Mucosa of rectum (tissue), 2 donors: Measurements from ENCODE around the gene NADK.

Source experiments
- H3K27ac ChIP-seq, 2 donors: one replicate each; pipeline ENCODE4 v1.7.0; 2013; ENCODE audit warnings: inconsistent platforms in 2 of 2, low read depth in 2 of 2, low read length in 2 of 2
- H3K27me3 ChIP-seq, 2 donors: one replicate each; pipeline ENCODE4 v1.7.0; 2013; ENCODE audit warnings: low read length in 2 of 2; ENCODE audit not compliant: control insufficient read depth in 2 of 2, insufficient read depth in 2 of 2
- H3K36me3 ChIP-seq, 2 donors: one replicate each; pipeline ENCODE4 v1.7.0; 2013; ENCODE audit warnings: low read length in 2 of 2; ENCODE audit not compliant: control insufficient read depth in 2 of 2, insufficient read depth in 2 of 2
- H3K4me1 ChIP-seq, 2 donors: one replicate each; pipeline ENCODE4 v1.7.0; 2013; ENCODE audit warnings: low read length in 2 of 2, mild to moderate bottlenecking in 1 of 2; ENCODE audit not compliant: control insufficient read depth in 2 of 2, insufficient read depth in 2 of 2
- H3K4me3 ChIP-seq, 2 donors: one replicate each; pipeline ENCODE4 v1.7.0; 2013; ENCODE audit warnings: low read length in 2 of 2
- H3K9ac ChIP-seq, 2 donors: one replicate each; pipeline ENCODE4 v1.7.0; 2013; ENCODE audit warnings: low read length in 2 of 2, low read depth in 1 of 2, mild to moderate bottlenecking in 1 of 2
- H3K9me3 ChIP-seq, 2 donors: one replicate each; pipeline ENCODE4 v1.7.0; 2013; ENCODE audit warnings: low read length in 2 of 2; ENCODE audit not compliant: control insufficient read depth in 2 of 2
- donor health status: healthy.
- donor health status: Normal muscosa, but diverticular disease.

Gene NADK, protein sequence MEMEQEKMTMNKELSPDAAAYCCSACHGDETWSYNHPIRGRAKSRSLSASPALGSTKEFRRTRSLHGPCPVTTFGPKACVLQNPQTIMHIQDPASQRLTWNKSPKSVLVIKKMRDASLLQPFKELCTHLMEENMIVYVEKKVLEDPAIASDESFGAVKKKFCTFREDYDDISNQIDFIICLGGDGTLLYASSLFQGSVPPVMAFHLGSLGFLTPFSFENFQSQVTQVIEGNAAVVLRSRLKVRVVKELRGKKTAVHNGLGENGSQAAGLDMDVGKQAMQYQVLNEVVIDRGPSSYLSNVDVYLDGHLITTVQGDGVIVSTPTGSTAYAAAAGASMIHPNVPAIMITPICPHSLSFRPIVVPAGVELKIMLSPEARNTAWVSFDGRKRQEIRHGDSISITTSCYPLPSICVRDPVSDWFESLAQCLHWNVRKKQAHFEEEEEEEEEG

DNA sequence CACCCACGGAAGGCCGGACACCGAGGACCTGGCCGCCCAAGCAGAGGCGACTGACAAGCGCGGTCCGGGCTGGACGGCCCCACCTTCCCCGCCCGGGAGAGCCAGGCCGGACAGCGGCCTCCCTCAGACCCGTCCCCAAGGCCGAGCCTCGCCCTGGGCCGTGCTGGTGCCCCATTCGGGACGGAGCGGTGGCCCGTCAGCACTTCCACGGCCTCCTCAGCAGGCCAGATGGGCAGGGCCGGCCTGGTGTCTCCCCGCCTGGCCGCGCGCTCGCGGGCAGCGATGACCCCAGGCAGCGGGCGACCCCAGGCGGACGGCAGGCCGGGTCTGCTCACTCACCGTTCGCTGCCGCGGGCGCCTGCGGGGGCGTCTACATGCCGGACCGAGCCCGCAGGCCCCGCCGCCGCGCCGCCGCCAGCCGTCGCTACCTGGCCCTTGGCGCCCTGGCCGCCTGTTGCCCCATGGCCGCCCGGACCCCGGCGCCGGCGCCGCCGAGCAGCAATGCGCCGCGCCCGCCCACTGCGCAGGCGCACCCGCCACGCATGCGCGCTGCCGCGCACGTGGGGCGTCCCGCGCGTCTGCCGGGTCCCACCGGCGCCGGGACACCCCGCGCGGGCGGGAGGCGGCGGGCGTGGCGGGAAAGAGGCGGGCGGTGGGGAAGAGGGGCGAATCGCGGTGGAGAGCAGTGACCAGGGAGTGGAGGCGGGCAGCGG lies at the start of gene NADK:
Gene NADK (minus strand): TSS at position 521 of the 713 bp plus-strand sequence. CDS start 13,064 bp downstream, outside the sequence.
- peaks cover 64 to 67% of the 10 kb centered on the region in 2 donors for H3K4me1 ChIP-seq
- peak within 1 kb of the TSS; percentile 94 to 99 for H3K27ac ChIP-seq
- no peaks in the 10 kb centered on the region for H3K27me3 ChIP-seq
- no peaks in the 10 kb centered on the region for H3K36me3 ChIP-seq
- no peaks in the 10 kb centered on the region for H3K9me3 ChIP-seq
- peak within 1 kb of the TSS; percentile 76 to 99 for H3K9ac ChIP-seq
- peak within 1 kb of the TSS; percentile 84 to 86 for H3K4me3 ChIP-seq

DNA sequence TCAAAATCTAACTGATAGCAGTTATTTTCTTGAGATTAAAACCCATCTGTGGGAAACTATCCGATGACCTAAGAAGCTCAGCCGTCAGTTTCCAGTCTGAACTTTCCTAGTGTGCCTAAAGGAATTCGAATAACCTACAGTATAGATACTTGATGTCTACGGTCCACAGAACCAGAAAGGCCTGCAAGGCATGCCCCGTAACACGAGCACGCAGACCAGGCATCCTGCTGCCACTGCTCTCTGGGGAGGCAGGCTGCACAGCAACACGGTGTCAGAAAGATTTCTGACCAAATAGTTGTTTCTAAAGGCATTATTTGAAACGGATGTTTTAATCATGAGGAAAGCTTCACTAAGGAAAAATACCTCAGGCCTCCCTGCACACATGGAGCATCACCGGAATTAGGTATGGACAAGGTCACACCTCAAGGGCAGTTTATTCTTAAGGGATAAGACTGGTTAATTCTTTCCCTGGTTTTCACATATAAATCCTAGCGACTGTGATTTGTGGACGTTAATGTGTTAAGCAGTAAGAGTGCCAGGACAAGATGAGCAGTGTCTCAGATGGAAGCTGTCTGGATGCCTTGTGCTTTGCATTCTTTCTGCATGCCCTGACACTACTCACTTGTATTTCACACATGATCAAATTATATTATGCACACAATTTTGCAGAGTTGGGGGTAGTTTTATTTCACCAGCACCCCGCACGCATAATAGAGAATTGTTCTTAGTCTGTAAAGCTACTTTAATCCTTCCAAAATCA lies 49.0 kb upstream of the NADK start:
- no peak overlapping the region for H3K27ac ChIP-seq

DNA sequence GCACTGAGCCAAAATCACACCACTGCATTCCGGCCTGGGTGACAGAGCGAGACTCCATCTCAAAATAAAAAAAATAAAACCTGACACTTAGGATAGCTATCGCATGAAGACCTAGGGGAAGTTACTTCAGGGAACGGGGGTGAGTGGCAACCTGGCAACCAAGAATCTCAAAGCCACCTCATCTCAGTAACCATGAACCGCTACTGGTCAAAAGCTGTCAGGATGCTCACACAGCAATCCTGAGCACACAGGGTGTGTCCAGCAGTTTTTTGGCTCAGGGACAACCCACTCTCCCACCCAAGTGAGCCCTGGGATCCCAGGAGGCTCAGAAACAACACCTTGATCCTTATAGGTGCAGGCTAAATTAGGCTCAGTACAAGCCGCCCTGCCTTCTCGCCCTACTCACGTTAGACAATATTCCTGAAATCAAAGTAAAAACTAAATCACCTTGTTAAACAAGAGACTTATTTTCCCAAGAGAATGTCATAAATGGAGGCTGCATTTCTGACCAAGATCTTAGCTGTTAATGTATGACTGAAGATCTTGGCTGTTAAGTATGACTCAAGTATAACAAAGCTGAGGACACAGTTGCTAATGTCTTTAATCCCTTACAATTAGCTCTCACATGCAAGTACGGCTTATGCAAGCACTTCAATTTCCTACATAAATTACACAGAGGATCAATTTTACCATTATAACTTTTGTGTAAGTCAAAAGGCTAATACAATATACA lies 48.3 kb upstream of the NADK start:
- H3K27ac ChIP-seq: no peak overlapping the region
- no peak overlapping the region for H3K9ac ChIP-seq
- no peaks in the 10 kb centered on the region for H3K27me3 ChIP-seq
- H3K4me3 ChIP-seq: no peak overlapping the region
- peaks cover 3 to 7% of the 10 kb centered on the region in 2 donors for H3K4me1 ChIP-seq
- H3K9me3 ChIP-seq: no peaks in the 10 kb centered on the region
- peaks cover 11 to 25% of the 10 kb centered on the region in 2 donors for H3K36me3 ChIP-seq

More for the DNA sequence above, 49.0 kb upstream of the NADK start:
- peaks cover 3 to 7% of the 10 kb centered on the region in 2 donors for H3K4me1 ChIP-seq
- H3K27me3 ChIP-seq: no peaks in the 10 kb centered on the region
- H3K4me3 ChIP-seq: no peak overlapping the region
- H3K9me3 ChIP-seq: no peaks in the 10 kb centered on the region
- H3K9ac ChIP-seq: no peak overlapping the region
- peaks cover 15 to 25% of the 10 kb centered on the region in 2 donors for H3K36me3 ChIP-seq

DNA sequence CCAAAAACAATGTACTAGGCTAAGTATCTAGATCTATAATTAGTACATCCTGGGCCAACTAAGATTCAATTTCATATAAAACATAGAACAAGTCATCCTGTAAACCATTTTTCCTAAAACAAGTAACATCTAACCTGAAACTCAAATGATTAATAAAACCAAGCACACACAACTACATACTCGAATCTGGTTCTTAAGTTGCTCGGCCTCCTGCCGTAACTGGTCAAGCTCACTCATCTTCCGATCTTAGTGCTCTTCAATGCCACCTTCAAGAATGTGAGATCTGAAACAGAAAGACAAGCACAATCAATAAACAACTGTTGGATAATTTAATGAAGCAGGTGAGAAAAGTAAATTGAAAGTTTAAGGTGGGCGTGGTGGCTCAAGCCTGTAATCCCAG lies 46.9 kb upstream of the NADK start:
- no peak overlapping the region for H3K27ac ChIP-seq
- peaks cover 3 to 7% of the 10 kb centered on the region in 2 donors for H3K4me1 ChIP-seq
- no peak overlapping the region for H3K9ac ChIP-seq
- no peaks in the 10 kb centered on the region for H3K9me3 ChIP-seq
- H3K4me3 ChIP-seq: no peak overlapping the region
- H3K27me3 ChIP-seq: no peaks in the 10 kb centered on the region
- H3K36me3 ChIP-seq: peaks cover 11 to 36% of the 10 kb centered on the region in 2 donors

DNA sequence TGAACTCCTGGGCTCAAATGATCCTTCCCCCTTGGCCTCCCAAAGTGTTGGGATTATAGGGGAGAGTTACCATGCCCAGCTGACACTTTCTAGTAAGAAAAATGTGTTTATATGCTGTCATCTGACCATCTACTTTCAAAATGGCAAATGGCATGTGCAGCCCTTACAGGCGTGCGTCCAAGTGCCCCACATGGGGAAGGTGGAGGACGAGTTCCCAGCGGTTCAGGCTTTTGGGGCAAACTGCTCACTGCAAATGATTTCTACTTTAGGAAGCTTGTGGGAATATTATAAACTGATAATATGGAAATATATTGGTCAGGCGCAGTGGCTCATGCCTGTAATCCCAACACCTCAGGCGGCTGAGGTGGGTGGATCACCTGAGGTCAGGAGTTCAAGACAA lies 41.5 kb upstream of the NADK start:
- H3K9ac ChIP-seq: no peak overlapping the region
- H3K9me3 ChIP-seq: no peaks in the 10 kb centered on the region
- no peak overlapping the region for H3K4me3 ChIP-seq
- no peaks in the 10 kb centered on the region for H3K4me1 ChIP-seq
- peaks cover 26 to 50% of the 10 kb centered on the region in 2 donors for H3K36me3 ChIP-seq
- no peaks in the 10 kb centered on the region for H3K27me3 ChIP-seq
- H3K27ac ChIP-seq: no peak overlapping the region

DNA sequence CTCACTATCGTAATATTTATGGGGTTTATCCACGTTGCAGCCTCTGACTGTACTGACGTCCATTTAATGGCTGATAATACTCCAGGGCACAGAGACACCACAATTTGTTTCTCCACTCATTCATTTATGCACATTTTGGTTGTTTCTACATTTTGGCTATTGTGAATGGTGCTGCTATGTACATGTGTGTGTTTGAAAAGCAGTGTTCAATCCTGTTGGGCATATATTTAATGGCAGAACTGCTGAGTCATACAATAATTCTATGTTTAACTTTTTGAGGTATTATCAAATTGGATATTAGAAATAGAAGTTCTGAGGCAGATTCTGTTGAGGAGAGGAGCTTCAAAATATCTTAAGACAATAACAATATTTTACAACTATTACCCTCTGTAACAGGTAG lies 39.0 kb upstream of the NADK start:
- peaks cover 36 to 58% of the 10 kb centered on the region in 2 donors for H3K36me3 ChIP-seq
- no peaks in the 10 kb centered on the region for H3K27me3 ChIP-seq
- no peak overlapping the region for H3K4me3 ChIP-seq
- no peaks in the 10 kb centered on the region for H3K4me1 ChIP-seq
- H3K9me3 ChIP-seq: no peaks in the 10 kb centered on the region
- H3K27ac ChIP-seq: no peak overlapping the region
- H3K9ac ChIP-seq: no peak overlapping the region

DNA sequence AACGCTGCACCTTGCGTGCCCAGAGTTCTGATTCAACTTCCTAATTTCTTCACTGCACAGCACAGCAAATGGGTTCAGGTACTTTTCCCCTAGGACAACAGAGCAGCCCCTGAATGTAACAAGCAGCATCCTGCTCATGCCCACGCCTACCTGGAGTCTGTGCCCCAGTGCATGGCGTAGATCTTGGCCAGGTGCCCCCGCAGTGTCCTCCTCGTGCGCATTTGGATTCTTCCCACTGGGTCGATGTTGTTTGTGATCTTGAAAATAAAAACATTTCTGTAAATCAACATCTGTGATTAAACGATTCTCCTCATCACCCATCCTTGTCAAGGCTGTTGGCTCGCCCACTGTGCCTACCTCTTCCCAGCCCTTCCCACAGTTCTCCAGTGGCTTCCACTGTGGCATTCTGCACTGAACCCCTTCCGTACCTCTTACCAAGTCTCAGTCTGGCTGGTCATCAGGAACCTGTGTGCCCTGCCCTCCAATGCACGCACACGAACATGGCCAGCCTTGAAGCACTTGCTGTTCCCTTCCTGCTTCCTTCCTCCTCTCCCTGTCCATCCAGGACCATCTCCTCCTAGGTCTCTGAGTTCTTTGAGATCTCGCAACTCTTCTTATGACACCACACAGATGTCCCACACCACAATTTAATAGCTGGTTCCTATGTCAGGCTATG lies 37.5 kb upstream of the NADK start:
- no peak overlapping the region for H3K4me3 ChIP-seq
- no peak overlapping the region for H3K9ac ChIP-seq
- H3K4me1 ChIP-seq: no peaks in the 10 kb centered on the region
- no peak overlapping the region for H3K27ac ChIP-seq
- H3K36me3 ChIP-seq: peaks cover 37 to 52% of the 10 kb centered on the region in 2 donors
- no peaks in the 10 kb centered on the region for H3K9me3 ChIP-seq
- H3K27me3 ChIP-seq: no peaks in the 10 kb centered on the region

DNA sequence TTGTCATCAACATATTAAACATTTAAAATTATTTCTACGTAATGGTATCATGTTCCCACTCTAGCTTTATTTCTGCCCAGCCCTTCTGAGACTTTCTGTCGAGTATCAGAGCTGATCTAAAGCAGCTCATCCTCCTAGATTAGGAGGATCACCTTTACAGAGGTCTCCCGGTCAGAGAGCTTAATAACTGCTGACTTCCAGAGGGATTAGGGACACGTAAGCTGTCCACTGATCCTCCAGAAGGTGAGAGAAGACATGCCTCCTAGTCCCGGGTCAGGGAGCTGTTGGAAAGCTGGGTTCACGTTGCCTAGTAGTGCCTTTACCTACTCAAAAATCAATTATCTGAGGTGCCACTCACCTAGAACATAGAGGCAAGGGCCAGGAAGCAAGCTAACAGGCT lies 31.2 kb upstream of the NADK start:
- H3K4me1 ChIP-seq: no peaks in the 10 kb centered on the region
- H3K27me3 ChIP-seq: no peaks in the 10 kb centered on the region
- no peak overlapping the region for H3K4me3 ChIP-seq
- H3K36me3 ChIP-seq: peaks cover 28 to 48% of the 10 kb centered on the region in 2 donors
- no peak overlapping the region for H3K9ac ChIP-seq
- H3K9me3 ChIP-seq: no peaks in the 10 kb centered on the region
- H3K27ac ChIP-seq: no peak overlapping the region

DNA sequence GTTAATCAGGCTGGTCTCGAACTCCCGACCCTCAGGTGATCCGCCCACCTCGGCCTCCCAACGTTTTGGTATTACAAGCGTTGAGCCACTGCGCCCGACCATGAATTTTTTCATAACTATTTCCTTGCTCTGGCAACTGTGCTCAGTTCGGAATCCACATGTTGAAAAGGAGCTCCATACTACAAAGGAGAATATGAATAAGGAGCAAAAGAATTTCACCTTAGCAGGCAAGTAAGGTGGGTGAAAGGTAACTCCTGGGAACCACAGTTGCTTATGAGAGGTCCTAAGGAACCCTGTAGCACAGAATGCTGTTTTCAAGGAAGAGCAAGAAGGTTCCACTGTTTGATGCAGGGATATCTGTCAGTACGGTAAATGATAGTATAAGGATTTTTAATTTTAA lies 29.9 kb upstream of the NADK start:
- Histone ChIP-seq H3K4me3 (no peak overlapping the region), H3K27ac (no peak overlapping the region), H3K36me3 (peaks cover 29 to 46% of the 10 kb centered on the region in 2 donors), H3K4me1 (no peaks in the 10 kb centered on the region), H3K9me3 (no peaks in the 10 kb centered on the region), H3K9ac (no peak overlapping the region), H3K27me3 (no peaks in the 10 kb centered on the region)
